ENCODE measurements around the gene CALML3. TPM values are rescaled to one million over a fixed set of nuclear protein-coding genes. Genes with fewer than 3 reads are reported as not detected.

The CALML3 gene
- total RNA-seq, 3 donors from 2014 or later (not counting 1 experiment from before 2014, with no cell fraction given): not detected

DNA sequence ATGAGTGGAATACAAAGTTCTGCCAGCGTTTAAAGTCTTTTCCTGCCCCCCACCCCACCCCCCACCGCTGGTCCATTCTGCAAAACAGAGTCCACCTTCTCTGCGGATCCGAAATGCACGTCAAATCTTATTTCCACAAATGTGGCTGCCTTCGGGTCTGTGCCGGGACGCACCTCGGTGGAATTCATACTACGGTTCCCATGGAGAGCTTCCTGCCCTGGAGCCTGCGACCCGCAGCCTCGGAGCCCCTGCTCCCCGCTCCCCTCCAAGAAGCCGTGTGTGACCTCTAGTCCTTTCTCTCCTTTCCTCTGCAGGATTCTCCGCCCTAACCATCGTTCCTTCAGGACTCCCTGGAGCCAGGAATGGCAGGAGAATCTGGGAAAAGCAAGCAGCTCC, 12.9 kb upstream of the CALML3 start:
- Histone ChIP-seq H3K4me1 (ENCODE audit: control insufficient read depth, insufficient read depth, low read length) (no peaks in the 10 kb centered on the region), H3K36me3 (ENCODE audit: control insufficient read depth, insufficient read depth, low read length) (no peaks in the 10 kb centered on the region), H3K4me3 (ENCODE audit: low read length) (no peak overlapping the region), H3K27ac (ENCODE audit: low read length) (no peak overlapping the region), H3K9me3 (ENCODE audit: control insufficient read depth, insufficient read depth, low read length) (no peaks in the 10 kb centered on the region), H3K27me3 (ENCODE audit: control insufficient read depth, insufficient read depth, low read length) (no peaks in the 10 kb centered on the region)
- intact Hi-C loops (cut with micrococcal nuclease): no loop called here
- Mint-ChIP-seq H3K4me3 (no peak overlapping the region), H3K27ac (no peak overlapping the region), H3K4me1 (no peaks in the 10 kb centered on the region), H3K36me3 (no peaks in the 10 kb centered on the region), H3K9me3 (no peaks in the 10 kb centered on the region), H3K27me3 (ENCODE audit: low read depth in 2 of 2) (peaks cover 7 to 9% of the 10 kb centered on the region in 2 donors)
- TF ChIP-seq, protein P1, sequence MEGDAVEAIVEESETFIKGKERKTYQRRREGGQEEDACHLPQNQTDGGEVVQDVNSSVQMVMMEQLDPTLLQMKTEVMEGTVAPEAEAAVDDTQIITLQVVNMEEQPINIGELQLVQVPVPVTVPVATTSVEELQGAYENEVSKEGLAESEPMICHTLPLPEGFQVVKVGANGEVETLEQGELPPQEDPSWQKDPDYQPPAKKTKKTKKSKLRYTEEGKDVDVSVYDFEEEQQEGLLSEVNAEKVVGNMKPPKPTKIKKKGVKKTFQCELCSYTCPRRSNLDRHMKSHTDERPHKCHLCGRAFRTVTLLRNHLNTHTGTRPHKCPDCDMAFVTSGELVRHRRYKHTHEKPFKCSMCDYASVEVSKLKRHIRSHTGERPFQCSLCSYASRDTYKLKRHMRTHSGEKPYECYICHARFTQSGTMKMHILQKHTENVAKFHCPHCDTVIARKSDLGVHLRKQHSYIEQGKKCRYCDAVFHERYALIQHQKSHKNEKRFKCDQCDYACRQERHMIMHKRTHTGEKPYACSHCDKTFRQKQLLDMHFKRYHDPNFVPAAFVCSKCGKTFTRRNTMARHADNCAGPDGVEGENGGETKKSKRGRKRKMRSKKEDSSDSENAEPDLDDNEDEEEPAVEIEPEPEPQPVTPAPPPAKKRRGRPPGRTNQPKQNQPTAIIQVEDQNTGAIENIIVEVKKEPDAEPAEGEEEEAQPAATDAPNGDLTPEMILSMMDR (IDR thresholded peaks at IDR 0.05): no peak
- no peak for DNase-seq
- WGBS (ENCODE audit: insufficient coverage): 92% methylated on average over 17 of the region's 17 CpGs
- ATAC-seq: no peak

GRCh38 chr10:5512331-5512730, 12.4 kb upstream of the CALML3 start:
- ATAC-seq (no peak), DNase-seq (no peak)
- Histone ChIP-seq H3K4me3 (ENCODE audit: low read length) (no peak overlapping the region), H3K27me3 (ENCODE audit: control insufficient read depth, insufficient read depth, low read length) (no peaks in the 10 kb centered on the region), H3K9me3 (ENCODE audit: control insufficient read depth, insufficient read depth, low read length) (no peaks in the 10 kb centered on the region), H3K36me3 (ENCODE audit: control insufficient read depth, insufficient read depth, low read length) (no peaks in the 10 kb centered on the region), H3K27ac (ENCODE audit: low read length) (no peak overlapping the region), H3K4me1 (ENCODE audit: control insufficient read depth, insufficient read depth, low read length) (no peaks in the 10 kb centered on the region)
- intact Hi-C loops (cut with micrococcal nuclease): no loop called here
- 93% methylated on average over 25 of the region's 25 CpGs for WGBS (ENCODE audit: insufficient coverage)
- H3K27ac Mint-ChIP-seq: no peak overlapping the region
- H3K4me1 Mint-ChIP-seq: no peaks in the 10 kb centered on the region
- peaks cover 7 to 9% of the 10 kb centered on the region in 2 donors for H3K27me3 Mint-ChIP-seq (ENCODE audit: low read depth in 2 of 2)
- H3K36me3 Mint-ChIP-seq: no peaks in the 10 kb centered on the region
- no peak overlapping the region for H3K4me3 Mint-ChIP-seq
- H3K9me3 Mint-ChIP-seq: no peaks in the 10 kb centered on the region
- TF ChIP-seq, protein P1 (IDR thresholded peaks at IDR 0.05): no peak

GRCh38 chr10:5512881-5513612, 11.7 kb upstream of the CALML3 start:
- H3K9me3 Mint-ChIP-seq: no peaks in the 10 kb centered on the region
- Histone ChIP-seq H3K36me3 (ENCODE audit: control insufficient read depth, insufficient read depth, low read length) (no peaks in the 10 kb centered on the region), H3K27ac (ENCODE audit: low read length) (no peak overlapping the region), H3K4me3 (ENCODE audit: low read length) (no peak overlapping the region), H3K27me3 (ENCODE audit: control insufficient read depth, insufficient read depth, low read length) (no peaks in the 10 kb centered on the region), H3K9me3 (ENCODE audit: control insufficient read depth, insufficient read depth, low read length) (no peaks in the 10 kb centered on the region), H3K4me1 (ENCODE audit: control insufficient read depth, insufficient read depth, low read length) (no peaks in the 10 kb centered on the region)
- intact Hi-C loops (cut with micrococcal nuclease): no loop called here
- H3K4me1 Mint-ChIP-seq: no peaks in the 10 kb centered on the region
- no peaks in the 10 kb centered on the region for H3K36me3 Mint-ChIP-seq
- H3K4me3 Mint-ChIP-seq: no peak overlapping the region
- TF ChIP-seq, protein P1 (IDR thresholded peaks at IDR 0.05): no peak
- H3K27me3 Mint-ChIP-seq (ENCODE audit: low read depth in 2 of 2): peaks cover 7 to 9% of the 10 kb centered on the region in 2 donors
- no peak for ATAC-seq
- DNase-seq: no peak
- 66% methylated on average over 15 of the region's 15 CpGs for WGBS (ENCODE audit: insufficient coverage)
- H3K27ac Mint-ChIP-seq: no peak overlapping the region
